AG04450 (cell line): ENCODE results near the gene TMEM222. TPM values are rescaled to one million over a fixed set of nuclear protein-coding genes. Genes with fewer than 3 reads are reported as not detected.
A peak's percentile ranks its signal among the peaks of the same experiment; 100 is the strongest.

Source experiments
- CTCF ChIA-PET: fragments of 300-600, 350-600 bp; formaldehyde crosslinking; extraction: SDS; loops from one replicate; lab custom pipeline; 2022; ENCODE audit warnings: antibody characterized with exemption, inconsistent platforms; lab: Charles Lee
- POLR2A ChIA-PET: fragments of 350-600 bp; formaldehyde crosslinking; extraction: SDS; loops from one replicate; lab custom pipeline; 2021; ENCODE audit warnings: antibody characterized with exemption, inconsistent platforms; lab: Yijun Ruan, JAX
- DNase-seq: peaks from one replicate; pipeline ENCODE4 v3.0.0-alpha.2; 2011; ENCODE audit warnings: low read depth, low spot score
- H3K27ac ChIP-seq: one replicate; pipeline ENCODE4 v1.5.1; 2012; ENCODE audit warnings: low read depth, low read length, control low read depth
- H3K27me3 ChIP-seq: one replicate; pipeline ENCODE4 v1.6.0; 2012; ENCODE audit warnings: low read length; ENCODE audit not compliant: control insufficient read depth, insufficient read depth
- H3K4me3 ChIP-seq: 2 replicates; pipeline ENCODE4 v1.5.1; 2011; ENCODE audit warnings: mild to moderate bottlenecking, low read depth, low read length, control low read depth
- H3K9me3 ChIP-seq: 2 replicates; pipeline ENCODE4 v1.5.1; 2012; ENCODE audit warnings: low read length; ENCODE audit not compliant: control insufficient read depth, insufficient read depth
- polyA plus RNA-seq: library from polyadenylated mRNA; depleted of rRNA; stranded (reverse); fragments of >200 nt; gene quantifications from 2 replicates; pipeline ENCODE4 v1.2.3, GENCODE V29; 2011
- TF ChIP-seq, protein P1 (sequence below): IDR thresholded peaks from 2 replicates; pipeline ENCODE4 v1.5.1; 2011; ENCODE audit warnings: low read depth, low read length, control low read depth, inconsistent platforms

Gene TMEM222
- polyA plus RNA-seq, 1 experiment = 27.8 TPM

DNA sequence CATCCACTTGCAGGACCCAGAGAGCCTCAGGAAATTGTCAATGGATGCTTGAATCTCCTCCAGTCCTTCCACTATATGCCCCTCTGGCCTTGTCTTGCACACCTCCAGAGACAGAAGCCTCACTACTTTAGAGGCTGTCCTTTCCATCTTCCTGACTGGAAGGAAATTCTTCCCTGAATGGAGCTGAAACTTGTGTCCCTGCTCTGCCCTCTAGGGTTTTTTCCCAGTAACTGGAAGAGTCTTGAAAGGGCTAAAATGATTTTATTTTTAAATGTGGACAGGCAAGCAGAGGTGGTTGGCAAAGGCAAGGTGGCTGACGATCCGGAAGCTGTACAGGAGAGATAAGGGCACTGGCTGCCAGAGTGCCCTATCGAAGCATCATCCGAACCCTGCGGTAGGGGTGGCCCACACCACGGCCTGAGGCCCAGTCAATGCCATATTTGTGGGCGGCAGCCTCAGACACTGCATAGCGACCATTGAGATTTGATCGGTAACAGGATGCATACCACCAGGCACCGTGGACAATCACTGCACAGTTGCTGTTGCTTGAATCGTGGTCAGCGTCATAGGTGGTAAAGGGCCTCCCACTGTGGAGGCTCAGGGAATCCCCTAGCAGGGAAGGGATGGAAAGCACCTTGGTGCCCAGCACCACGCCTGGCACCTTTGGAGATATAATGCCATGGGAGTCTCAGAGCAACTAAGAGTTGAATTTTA lies 47.1 kb downstream of the TMEM222 start:
- Histone ChIP-seq H3K4me3 (no peak overlapping the region), H3K27ac (no peak overlapping the region), H3K27me3 (no peaks in the 10 kb centered on the region), H3K9me3 (no peaks in the 10 kb centered on the region; the same call in 1 of the 2 replicates)
- DNase-seq = no peak
- ChIA-PET CTCF (interaction anchor here (0.5 to 5.3 kb wide), 6 partner anchors 12 to 253 kb away, joined by 3 to 75 read pairs (median 6); no protein-coding TSS in a partner anchor), POLR2A (no interaction called here)
- TF ChIP-seq, protein P1, sequence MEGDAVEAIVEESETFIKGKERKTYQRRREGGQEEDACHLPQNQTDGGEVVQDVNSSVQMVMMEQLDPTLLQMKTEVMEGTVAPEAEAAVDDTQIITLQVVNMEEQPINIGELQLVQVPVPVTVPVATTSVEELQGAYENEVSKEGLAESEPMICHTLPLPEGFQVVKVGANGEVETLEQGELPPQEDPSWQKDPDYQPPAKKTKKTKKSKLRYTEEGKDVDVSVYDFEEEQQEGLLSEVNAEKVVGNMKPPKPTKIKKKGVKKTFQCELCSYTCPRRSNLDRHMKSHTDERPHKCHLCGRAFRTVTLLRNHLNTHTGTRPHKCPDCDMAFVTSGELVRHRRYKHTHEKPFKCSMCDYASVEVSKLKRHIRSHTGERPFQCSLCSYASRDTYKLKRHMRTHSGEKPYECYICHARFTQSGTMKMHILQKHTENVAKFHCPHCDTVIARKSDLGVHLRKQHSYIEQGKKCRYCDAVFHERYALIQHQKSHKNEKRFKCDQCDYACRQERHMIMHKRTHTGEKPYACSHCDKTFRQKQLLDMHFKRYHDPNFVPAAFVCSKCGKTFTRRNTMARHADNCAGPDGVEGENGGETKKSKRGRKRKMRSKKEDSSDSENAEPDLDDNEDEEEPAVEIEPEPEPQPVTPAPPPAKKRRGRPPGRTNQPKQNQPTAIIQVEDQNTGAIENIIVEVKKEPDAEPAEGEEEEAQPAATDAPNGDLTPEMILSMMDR = peak; percentile 47

DNA sequence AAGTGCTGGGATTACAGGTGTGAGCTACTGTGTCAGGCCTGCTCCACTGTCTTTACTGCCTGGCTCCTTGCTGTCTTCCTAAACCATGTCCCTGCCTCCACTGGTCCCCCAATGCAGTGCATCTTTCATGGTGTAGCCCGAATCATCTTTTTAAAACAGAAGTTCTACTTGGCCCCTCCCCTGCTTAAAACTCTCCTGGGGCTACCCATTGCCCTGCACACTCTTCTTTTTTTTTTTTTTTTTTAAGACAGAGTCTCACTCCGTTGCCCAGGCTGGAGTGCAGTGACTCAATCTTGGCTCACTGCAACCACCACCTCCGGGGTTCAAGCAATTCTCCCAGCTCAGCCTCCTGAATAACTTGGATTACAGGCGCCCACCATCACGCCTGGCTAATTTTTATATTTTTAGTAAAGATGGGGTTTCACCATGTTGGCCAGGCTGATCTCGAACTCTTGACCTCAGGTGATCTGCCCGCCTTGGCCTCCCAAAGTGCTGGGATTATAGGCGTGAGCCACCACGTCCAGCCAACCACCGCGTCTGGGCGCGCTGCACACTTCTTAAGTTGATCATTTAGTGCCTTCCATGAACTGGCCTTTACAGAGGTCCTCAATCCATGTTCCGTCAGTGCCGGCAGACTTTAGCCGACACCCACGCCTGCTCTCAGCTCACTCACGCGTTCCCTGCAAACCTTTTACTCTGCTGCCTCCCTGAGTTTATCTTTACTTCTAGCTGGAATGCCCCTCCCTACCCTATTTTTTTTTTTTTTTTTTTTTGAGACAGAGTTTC lies 50.3 kb downstream of the TMEM222 start:
- ChIA-PET CTCF (interaction anchor here (0.7 to 1.7 kb wide), 4 partner anchors 14 to 40 kb away, joined by 3 to 6 read pairs (median 4); no protein-coding TSS in a partner anchor), POLR2A (no interaction called here)
- peaks cover 7% of the 10 kb centered on the region for H3K27me3 ChIP-seq
- H3K9me3 ChIP-seq = no peaks in the 10 kb centered on the region
- DNase-seq = no peak
- H3K4me3 ChIP-seq = no peak overlapping the region
- no peak overlapping the region for H3K27ac ChIP-seq
- TF ChIP-seq, protein P1 = no peak

GRCh38 chr1:27372808-27373690 lies 51.1 kb downstream of the TMEM222 start:
- TF ChIP-seq, protein P1 = peak; percentile 46
- no peak overlapping the region for H3K27ac ChIP-seq

GRCh38 chr1:27374362-27375086 lies 52.6 kb downstream of the TMEM222 start, which contains the start of gene FCN3:
TSS of gene FCN3 (minus strand) at chr1:27374824. CDS start at chr1:27374818, 6 bp downstream.
- Histone ChIP-seq H3K4me3 (no peak within 1 kb of the TSS), H3K27me3 (peaks cover 7% of the 10 kb centered on the region), H3K9me3 (no peaks in the 10 kb centered on the region), H3K27ac (no peak within 1 kb of the TSS)
- TF ChIP-seq, protein P1 = no peak
- ChIA-PET CTCF (interaction anchor here (0.7 to 0.9 kb wide), 4 partner anchors 9 to 1107 kb away, joined by 3 read pairs; no protein-coding TSS in a partner anchor), POLR2A (no interaction called here)
- no peak for DNase-seq

More at GRCh38 chr1:27372808-27373690, 51.1 kb downstream of the TMEM222 start:
- no peak for DNase-seq
- Histone ChIP-seq H3K4me3 (no peak overlapping the region), H3K27me3 (peaks cover 7% of the 10 kb centered on the region), H3K9me3 (no peaks in the 10 kb centered on the region)
- CTCF ChIA-PET = interaction anchor here (0.7 to 1.7 kb wide), 4 partner anchors 13 to 40 kb away, joined by 3 to 6 read pairs (median 4); no protein-coding TSS in a partner anchor
- POLR2A ChIA-PET = no interaction called here
